RKO (cell line): ENCODE measurements around the gene COL26A1.
"Not testable (repeated sequence)": the region's sequence is repeated elsewhere in the genome, so short reads cannot be mapped to it uniquely, and the experiment has no call there.

Source experiments
- DNase-seq: peaks from one replicate; pipeline ENCODE4 v3.0.0-alpha.2; 2016; ENCODE audit warnings: low spot score

The COL26A1 gene

GRCh38 chr7:101496017-101496416 is 133.3 kb downstream of the COL26A1 start:
- no peak for DNase-seq

- DNase-seq, result no peak
Measured at GRCh38 chr7:101501351-101501750, 138.7 kb downstream of the COL26A1 start.

DNA sequence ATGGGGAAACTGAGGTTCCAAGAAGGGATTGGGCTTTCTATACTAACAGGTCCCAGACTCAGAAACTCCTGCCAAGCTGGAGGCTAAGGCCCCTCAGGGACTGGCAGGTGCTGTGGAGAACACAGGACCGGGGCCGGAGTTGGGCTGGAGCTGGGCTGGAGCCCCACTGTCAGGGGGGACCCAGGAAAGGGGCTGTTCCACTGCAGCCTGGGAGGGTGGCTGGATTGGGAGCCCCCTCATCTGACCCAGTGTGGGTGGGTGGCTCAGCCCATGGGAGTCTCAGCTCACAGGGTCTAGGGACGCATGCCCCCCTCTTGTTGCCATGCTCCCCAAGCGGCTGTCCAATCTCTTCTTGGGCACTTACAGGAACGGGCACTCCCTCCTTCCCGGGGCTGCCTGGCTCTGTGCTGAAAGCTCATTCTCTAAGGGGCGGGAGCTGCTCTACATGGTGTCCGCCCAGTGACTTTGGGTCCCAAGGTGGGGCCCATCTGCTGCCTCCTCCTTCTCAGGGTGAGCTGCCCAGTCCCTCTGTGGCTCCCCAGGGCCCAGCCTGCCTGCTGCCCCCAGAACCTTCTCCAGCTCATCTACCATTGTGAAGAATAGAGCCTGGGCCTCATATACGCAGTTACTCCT is 139.9 kb downstream of the COL26A1 start:
- DNase-seq, result no peak

DNA sequence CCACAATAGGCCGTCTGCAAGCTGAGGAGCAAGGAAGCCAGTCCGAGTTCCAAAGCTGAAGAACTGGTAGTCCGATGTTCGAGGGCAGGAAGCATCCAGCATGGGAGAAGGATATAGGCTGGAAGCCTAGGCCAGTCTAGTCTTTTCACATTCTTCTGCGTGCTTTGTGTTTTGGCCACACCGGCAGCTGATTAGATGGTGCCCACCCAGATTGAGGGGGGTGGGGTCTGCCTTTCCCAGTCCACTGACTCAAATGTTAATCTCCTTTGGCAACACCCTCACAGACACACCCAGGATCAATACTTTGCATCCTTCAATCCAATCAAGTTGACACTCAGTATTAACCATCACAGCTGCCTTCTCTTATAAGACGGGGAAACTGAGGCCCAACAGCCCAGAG is 142.8 kb downstream of the COL26A1 start:
- not testable (repeated sequence) for DNase-seq

- DNase-seq, result no peak
Measured at GRCh38 chr7:101506531-101506930, 143.9 kb downstream of the COL26A1 start.

- DNase-seq, result no peak
Measured at GRCh38 chr7:101507327-101507726, 144.7 kb downstream of the COL26A1 start.

DNA sequence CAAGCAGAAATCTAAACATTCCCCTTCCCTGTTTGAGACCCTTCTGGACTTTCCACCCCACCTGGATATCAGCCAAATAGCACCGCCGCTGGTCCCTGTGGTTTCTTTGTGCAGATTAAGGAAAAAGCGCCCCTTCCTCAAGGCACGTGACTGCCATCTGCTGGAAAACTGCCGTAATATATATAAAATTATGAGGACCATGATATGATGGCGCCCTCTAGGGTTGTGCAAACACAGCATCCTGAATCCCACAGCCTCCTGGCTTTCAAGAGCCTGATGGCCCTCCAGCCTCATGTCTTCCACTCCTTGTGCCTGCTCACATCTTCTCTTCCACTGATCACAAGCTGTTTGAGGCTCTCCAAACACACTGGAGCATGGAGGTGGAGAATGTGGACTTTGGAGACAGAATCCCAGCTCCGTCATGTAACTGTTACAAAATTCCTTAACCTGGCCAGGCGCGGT is 145.1 kb downstream of the COL26A1 start:
- DNase-seq, result peak; percentile 85

GRCh38 chr7:101510297-101510696 is 147.6 kb downstream of the COL26A1 start:
- no peak for DNase-seq

- DNase-seq, result no peak
Measured at GRCh38 chr7:101511965-101512364, 149.3 kb downstream of the COL26A1 start.

DNA sequence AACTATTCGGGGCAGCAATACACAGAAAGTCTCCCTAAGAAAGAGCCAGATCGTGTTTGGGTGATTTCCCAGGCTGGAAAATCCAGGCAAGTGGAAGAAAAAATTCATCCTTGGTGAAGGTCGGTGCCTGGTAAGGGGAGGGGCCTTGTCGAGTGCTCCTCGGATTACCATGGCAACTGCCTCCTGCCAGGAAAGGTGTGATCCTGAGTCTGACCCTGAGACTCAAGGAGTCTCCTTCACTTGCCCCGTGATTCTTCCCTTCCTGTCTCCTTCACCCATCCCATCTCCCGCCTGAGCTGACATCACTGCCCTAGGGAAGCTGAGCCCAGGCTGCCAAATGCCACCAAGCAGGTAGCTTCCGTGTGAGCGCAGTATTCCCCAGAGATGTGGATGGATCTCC is 154.2 kb downstream of the COL26A1 start:
- no peak for DNase-seq

GRCh38 chr7:101517304-101517703 is 154.6 kb downstream of the COL26A1 start:
- no peak for DNase-seq

DNA sequence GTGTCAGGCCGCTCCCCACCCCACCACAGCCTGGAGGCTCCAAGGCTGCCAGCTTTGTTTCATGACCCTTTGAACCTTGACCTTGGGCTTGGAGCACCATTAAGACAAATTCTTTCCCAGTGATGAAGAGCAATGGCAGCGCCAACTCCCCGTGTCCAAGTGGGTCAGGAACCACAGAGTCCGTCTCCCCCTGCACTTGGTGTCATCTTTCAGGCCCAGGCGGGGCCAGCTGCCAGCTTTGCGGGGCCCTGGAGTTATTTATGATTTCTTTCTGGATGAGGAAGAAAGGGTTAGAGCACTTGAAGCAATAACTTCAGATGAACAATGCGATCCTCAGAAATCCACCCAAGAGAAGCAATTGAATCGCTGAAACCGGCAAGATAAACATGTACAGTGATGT is 155.7 kb downstream of the COL26A1 start:
- DNase-seq, result no peak

DNA sequence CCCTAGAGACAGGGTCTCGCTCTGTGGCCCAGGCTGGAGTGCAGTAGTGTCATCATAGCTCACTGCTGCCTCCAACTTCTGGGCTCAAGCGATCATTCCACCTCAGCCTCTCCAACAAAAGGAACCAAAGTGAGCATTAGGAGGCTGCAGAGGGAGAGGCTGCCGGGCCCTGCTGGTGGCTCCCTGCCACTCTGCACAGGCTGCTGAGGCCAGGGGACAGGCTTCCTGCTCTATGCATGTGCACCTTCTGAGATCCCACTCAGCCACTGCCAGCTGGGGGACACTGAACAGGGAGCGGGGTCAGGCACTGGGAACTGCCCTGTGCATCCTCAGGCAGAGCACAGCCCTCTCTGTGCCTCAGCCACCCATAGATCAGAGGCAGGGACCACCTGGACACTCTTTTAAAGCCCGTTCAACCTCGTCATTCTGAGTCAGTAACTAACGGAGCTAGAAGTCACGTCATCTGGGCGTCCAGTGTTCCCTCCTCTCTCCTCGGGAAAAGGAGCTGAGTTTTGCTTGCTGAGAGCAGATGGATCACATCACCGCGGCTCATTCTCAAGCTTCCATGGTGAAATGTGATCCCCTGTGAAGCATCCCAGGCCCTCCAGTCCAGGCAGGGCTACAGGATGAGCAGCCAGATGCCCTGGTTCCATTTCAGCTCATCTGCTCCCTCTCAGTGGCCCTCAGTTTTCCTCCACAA is 156.8 kb downstream of the COL26A1 start:
- peak; percentile 63 for DNase-seq

DNA sequence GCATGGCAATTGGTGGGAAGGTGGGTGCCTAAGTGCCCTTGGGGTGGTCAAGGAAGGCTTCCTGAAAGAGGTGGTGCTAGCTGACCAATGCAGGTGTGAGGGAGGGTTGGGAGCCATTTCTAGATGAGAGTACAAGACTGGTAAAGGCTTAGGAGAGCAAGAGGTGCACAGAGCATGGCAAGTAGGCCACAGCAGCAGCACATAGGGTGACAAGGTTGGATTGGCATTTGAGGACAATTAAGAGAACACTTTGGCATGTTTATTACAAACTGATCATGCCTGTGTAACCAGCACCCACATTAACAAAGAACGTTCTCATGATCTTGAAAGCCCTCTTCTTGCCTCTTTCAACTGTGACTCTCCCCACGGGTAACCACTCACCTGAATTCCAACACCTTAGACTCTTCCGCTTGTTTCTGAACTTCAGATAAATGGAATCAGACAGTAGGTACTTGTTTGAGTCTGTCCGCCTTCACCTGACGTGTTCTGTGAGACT is 158.8 kb downstream of the COL26A1 start:
- no peak for DNase-seq

DNA sequence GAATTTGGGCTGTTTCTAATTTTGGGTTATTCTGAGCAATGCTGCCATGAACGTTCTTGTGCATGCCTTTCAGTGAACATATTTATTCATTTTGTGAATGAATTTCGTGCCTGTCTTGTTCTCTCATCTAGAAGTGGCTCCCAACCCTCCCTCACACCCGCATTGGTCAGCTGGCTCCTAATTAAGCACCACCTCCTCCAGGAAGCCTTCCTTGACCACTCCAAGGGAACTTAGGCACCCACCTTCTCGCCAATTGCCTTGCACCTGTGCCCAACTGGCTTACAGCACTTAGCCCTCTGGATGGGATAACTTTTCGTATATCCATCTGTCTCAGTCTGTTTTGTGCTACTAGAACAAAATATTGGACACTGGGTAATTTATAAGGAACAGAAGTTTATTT is 159.3 kb downstream of the COL26A1 start:
- DNase-seq, result no peak

- no peak for DNase-seq
Measured at GRCh38 chr7:101527844-101528667, 165.4 kb downstream of the COL26A1 start.

DNA sequence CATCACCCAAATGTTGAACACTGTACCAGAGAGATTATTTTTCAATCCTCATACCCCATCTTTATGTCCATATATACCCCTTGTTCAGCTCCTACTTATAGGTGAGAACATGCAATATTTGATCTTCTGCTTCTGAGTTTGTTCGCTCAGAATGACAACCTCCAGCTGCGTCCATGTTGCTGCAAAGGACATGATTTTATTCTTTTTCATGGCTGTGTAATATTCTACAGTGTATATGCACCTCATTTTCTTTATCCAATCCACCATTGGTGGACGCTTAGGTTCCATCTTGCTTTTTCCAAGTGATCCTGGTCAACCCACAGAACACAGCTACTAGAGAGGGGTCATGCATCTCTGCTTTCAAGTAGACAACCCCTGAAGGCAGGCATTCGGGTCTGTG is 166.9 kb downstream of the COL26A1 start:
- no peak for DNase-seq

- no peak for DNase-seq
Measured at GRCh38 chr7:101531726-101532357, 169.2 kb downstream of the COL26A1 start.

DNA sequence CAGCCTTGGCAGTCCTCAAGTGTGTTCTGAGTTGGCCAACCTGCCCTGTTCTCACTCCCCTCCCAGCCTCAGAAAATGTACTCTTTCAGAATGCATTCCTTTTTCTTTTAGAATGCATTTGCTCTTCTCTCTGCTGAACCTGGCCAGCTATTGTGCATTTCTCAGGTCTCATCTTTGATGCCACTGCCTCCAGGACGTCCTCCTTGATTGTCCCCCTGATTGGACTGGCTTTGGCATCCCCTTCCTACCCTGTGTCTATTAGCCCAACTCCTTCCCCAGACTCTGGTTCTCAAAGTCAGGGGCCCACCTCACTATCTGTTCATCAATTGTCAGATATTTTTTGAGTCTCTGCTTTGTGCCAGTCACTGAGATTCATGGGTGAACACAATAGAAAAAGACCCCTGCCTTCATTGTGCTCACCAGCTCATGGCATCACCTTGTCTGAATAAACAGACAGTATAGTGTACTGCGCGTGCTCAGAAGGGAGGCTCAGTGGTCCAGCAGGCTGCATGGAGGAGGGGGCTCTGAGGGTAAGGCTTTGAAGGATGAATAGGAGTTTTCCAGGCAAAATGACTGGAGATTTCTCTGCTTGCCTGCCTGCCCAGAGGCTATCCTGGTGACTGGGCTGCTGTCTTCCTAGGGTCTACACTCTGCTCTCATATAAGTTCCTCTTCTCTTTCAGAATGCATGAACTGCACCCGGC is 169.9 kb downstream of the COL26A1 start:
- DNase-seq, result no peak

DNA sequence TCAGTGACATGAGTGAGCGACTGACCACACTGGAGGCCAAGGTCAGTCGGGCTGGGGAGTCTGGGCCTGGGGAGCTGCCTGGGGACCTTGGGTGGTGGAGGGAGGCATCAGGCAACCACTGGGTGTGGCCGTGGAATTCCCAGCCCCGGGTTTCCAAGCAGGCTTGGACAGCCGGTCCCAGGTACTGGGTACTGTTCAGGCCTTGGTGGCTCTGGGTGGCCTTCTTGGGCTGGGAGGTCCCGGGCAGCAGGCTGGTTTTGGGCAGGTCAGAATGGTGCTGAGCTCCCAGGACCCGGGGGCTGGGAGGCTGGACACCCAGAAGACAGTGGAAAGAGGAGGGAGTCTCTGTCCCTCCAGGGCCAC is 170.4 kb downstream of the COL26A1 start:
- no peak for DNase-seq

- no peak for DNase-seq
Measured at GRCh38 chr7:101534015-101534803, 171.5 kb downstream of the COL26A1 start.
